Measurements from ENCODE around the gene CACNG6. TPM values are rescaled to one million over a fixed set of nuclear protein-coding genes. Genes with fewer than 3 reads are reported as not detected.
"Not testable (repeated sequence)": the region's sequence is repeated elsewhere in the genome, so short reads cannot be mapped to it uniquely, and the experiment has no call there.

The CACNG6 gene
- total RNA-seq, 1 experiment from 2014 or later: 0.43 TPM

- Histone ChIP-seq H3K9me3 (no peaks in the 10 kb centered on the region), H3K27me3 (no peaks in the 10 kb centered on the region), H3K36me3 (no peaks in the 10 kb centered on the region), H3K4me3 (no peak overlapping the region)
- no peak for DNase-seq
Observed at GRCh38 chr19:54014920-54015560, 23.6 kb downstream of the CACNG6 start.

- H3K9me3 ChIP-seq: no peaks in the 10 kb centered on the region
- no peaks in the 10 kb centered on the region for H3K36me3 ChIP-seq
- H3K4me3 ChIP-seq: no peak overlapping the region
- peak; percentile 40 for DNase-seq
- H3K27me3 ChIP-seq: no peaks in the 10 kb centered on the region
Observed at GRCh38 chr19:54017261-54017660, 25.8 kb downstream of the CACNG6 start.

GRCh38 chr19:54021363-54021762 is 29.9 kb downstream of the CACNG6 start:
- Histone ChIP-seq H3K36me3 (no peaks in the 10 kb centered on the region), H3K4me3 (no peak overlapping the region), H3K9me3 (no peaks in the 10 kb centered on the region), H3K27me3 (no peaks in the 10 kb centered on the region)
- no peak for DNase-seq

- Histone ChIP-seq H3K4me3 (no peak overlapping the region), H3K27me3 (no peaks in the 10 kb centered on the region), H3K36me3 (no peaks in the 10 kb centered on the region), H3K9me3 (no peaks in the 10 kb centered on the region)
- no peak for DNase-seq
Observed at GRCh38 chr19:54021932-54022331, 30.5 kb downstream of the CACNG6 start.

- no peak for DNase-seq
- no peak overlapping the region for H3K4me3 ChIP-seq
Observed at GRCh38 chr19:54023191-54023590, 31.8 kb downstream of the CACNG6 start.

GRCh38 chr19:54024660-54025059 is 33.2 kb downstream of the CACNG6 start:
- Histone ChIP-seq H3K27me3 (no peaks in the 10 kb centered on the region), H3K4me3 (no peak overlapping the region), H3K36me3 (no peaks in the 10 kb centered on the region), H3K9me3 (no peaks in the 10 kb centered on the region)
- DNase-seq: no peak

More at GRCh38 chr19:54023191-54023590, 31.8 kb downstream of the CACNG6 start:
- no peaks in the 10 kb centered on the region for H3K27me3 ChIP-seq
- H3K36me3 ChIP-seq: no peaks in the 10 kb centered on the region
- no peaks in the 10 kb centered on the region for H3K9me3 ChIP-seq

GRCh38 chr19:54026656-54027055 is 35.2 kb downstream of the CACNG6 start:
- Histone ChIP-seq H3K27me3 (no peaks in the 10 kb centered on the region), H3K36me3 (no peaks in the 10 kb centered on the region), H3K9me3 (no peaks in the 10 kb centered on the region), H3K4me3 (no peak overlapping the region)
- no peak for DNase-seq

- Histone ChIP-seq H3K27me3 (no peaks in the 10 kb centered on the region), H3K36me3 (no peaks in the 10 kb centered on the region), H3K9me3 (no peaks in the 10 kb centered on the region), H3K4me3 (no peak overlapping the region)
- DNase-seq: no peak
Observed at GRCh38 chr19:54029301-54029700, 37.9 kb downstream of the CACNG6 start.

- Histone ChIP-seq H3K27me3 (no peaks in the 10 kb centered on the region), H3K36me3 (no peaks in the 10 kb centered on the region), H3K4me3 (no peak overlapping the region), H3K9me3 (no peaks in the 10 kb centered on the region)
- peak; percentile 49 for DNase-seq
Observed at GRCh38 chr19:54029930-54030490, 38.6 kb downstream of the CACNG6 start.

GRCh38 chr19:54030895-54031586 is 39.6 kb downstream of the CACNG6 start:
- H3K9me3 ChIP-seq: no peaks in the 10 kb centered on the region
- no peaks in the 10 kb centered on the region for H3K36me3 ChIP-seq
- no peaks in the 10 kb centered on the region for H3K27me3 ChIP-seq
- no peak for DNase-seq
- peak overlapping the region; percentile 35 for H3K4me3 ChIP-seq

- Histone ChIP-seq H3K27me3 (no peaks in the 10 kb centered on the region), H3K36me3 (no peaks in the 10 kb centered on the region), H3K4me3 (no peak overlapping the region), H3K9me3 (no peaks in the 10 kb centered on the region)
- DNase-seq: peak; percentile 79
Observed at GRCh38 chr19:54035215-54036178, 44.1 kb downstream of the CACNG6 start.

GRCh38 chr19:54036542-54036941 is 45.1 kb downstream of the CACNG6 start:
- H3K27me3 ChIP-seq, H3K4me3 ChIP-seq, H3K36me3 ChIP-seq, DNase-seq, H3K9me3 ChIP-seq: not testable (repeated sequence)

GRCh38 chr19:54040003-54040402 is 48.6 kb downstream of the CACNG6 start:
- no peak for DNase-seq
- Histone ChIP-seq H3K9me3 (no peaks in the 10 kb centered on the region), H3K4me3 (no peak overlapping the region), H3K36me3 (no peaks in the 10 kb centered on the region), H3K27me3 (peaks cover 12% of the 10 kb centered on the region)

- Histone ChIP-seq H3K9me3 (no peaks in the 10 kb centered on the region), H3K36me3 (no peaks in the 10 kb centered on the region), H3K4me3 (no peak overlapping the region), H3K27me3 (peaks cover 33% of the 10 kb centered on the region)
- no peak for DNase-seq
Observed at GRCh38 chr19:54041969-54042606, 50.7 kb downstream of the CACNG6 start.

GRCh38 chr19:54042989-54043388 is 51.6 kb downstream of the CACNG6 start:
- no peaks in the 10 kb centered on the region for H3K36me3 ChIP-seq
- DNase-seq: no peak
- H3K4me3 ChIP-seq: no peak overlapping the region
- no peaks in the 10 kb centered on the region for H3K9me3 ChIP-seq
- H3K27me3 ChIP-seq: peaks cover 42% of the 10 kb centered on the region

- Histone ChIP-seq H3K4me3 (no peak overlapping the region), H3K36me3 (no peaks in the 10 kb centered on the region), H3K27me3 (peaks cover 47% of the 10 kb centered on the region), H3K9me3 (no peaks in the 10 kb centered on the region)
- DNase-seq: no peak
Observed at GRCh38 chr19:54045771-54046170, 54.3 kb downstream of the CACNG6 start.
